Suprapubic skin (tissue), 3 donors: ENCODE data around the gene SDC1.

Source experiments
- CTCF ChIP-seq, 2 donors: fragments of 200-600 bp in 1 of 2; fragments of 450-650 bp in 1 of 2; sonication (generic) in 1 of 2; IDR thresholded peaks; one replicate each; pipeline ENCODE4 v1.5.1; 2016 to 2019; ENCODE audit warnings: antibody characterized with exemption in 2 of 2, mild to moderate bottlenecking in 1 of 2, moderate library complexity in 1 of 2
- EP300 ChIP-seq: sonication (generic); formaldehyde crosslinking; IDR thresholded peaks from one replicate; pipeline ENCODE4 v1.6.1; 2017; ENCODE audit warnings: antibody characterized with exemption

- TF ChIP-seq CTCF (IDR thresholded peaks at IDR 0.05) (no peak), EP300 (no peak)
Observed at GRCh38 chr2:20189299-20189931, 35.5 kb downstream of the SDC1 start.
